ENCODE results near the gene HOXB6.

- TF ChIP-seq POLR2AphosphoS5 (IDR thresholded peaks at IDR 0.05; ENCODE audit: low read depth, low read length) (no peak), CTCF (IDR thresholded peaks at IDR 0.05) (no peak)
Measured at GRCh38 chr17:48637323-48638260, 32.8 kb upstream of the HOXB6 start.
